ENCODE results near the gene RAD51B.

Gene RAD51B

GRCh38 chr14:68522510-68523325, 703.1 kb downstream of the RAD51B start:
- DNase-seq: no peak

DNA sequence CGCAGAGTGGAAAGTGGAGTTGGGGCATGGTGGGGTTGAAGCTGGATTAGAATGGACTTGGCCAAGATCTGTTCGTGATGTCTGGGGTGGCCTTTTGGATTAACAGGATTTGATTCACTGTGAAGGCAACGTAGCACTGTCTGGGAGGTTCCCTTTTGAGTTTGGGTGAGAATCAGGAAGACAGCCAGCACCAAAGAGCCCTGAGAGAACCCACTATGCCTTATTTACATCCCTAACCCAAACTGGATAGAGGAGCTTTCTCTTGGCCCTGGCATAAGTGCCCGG, 703.7 kb downstream of the RAD51B start:
- no peak for DNase-seq

DNA sequence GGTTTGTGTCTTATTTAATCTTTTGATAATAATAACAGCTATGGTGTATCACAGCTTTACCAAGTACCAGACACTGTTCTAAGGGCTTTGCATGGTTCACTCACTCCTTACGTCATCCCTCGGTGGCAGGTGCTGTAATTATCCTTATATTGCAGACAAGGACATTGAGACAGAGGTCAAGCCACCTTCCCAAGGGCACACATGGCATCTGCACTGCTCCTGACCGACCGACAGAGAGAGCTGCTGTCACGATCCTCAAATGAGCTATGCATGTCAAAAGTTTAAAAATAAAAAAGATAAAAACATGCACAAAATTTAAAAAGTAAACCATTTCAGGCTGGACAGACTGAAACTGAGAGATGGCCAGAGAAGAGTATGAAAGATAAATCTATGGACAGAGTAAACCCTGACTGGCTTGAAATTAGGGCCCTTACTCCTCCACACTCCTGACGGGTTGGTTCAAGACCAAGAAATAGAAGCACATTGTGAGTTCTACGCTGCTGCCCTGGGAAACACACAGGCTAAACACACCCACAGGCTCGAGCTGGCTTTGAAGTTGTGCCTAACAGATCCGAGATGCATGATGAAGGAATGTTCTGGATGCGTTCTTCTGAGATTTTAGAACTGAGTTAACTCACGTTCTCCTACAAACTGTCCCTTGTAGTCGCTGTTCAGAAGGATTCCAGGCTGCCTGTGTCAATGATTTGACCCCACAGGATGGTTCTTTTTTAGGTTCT, 704.6 kb downstream of the RAD51B start:
- DNase-seq: no peak

GRCh38 chr14:68525516-68525915, 705.9 kb downstream of the RAD51B start:
- DNase-seq: no peak

DNA sequence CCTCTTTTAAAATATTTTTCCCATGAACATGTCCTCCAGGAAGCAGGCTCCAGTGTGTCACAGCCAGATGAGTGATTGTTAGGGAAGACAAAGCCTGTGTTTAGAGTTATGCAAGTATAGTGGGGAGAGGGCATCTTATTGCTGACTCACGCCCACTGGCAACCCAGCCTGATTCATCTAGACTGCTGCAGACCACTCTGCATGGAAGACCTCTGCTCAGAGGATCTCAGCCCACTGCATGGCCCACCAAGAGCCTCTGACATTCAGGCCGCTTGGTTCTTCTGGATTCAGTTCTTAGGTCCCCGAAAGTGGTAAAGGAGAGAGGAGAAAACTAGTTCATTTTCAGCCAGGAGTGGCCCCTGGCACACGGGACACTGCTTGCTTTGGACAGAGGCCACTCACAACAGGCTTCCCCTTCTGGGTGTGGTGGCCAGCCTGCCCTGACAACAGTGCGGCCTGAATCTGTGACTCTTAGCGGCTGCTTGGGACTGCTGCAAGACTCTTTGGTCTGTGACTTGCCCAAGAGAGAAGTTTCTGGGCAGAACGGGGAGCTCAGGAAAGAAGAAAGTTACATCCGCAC, 707.0 kb downstream of the RAD51B start:
- no peak for DNase-seq

GRCh38 chr14:68527329-68527851, 707.8 kb downstream of the RAD51B start:
- DNase-seq: no peak

GRCh38 chr14:68528040-68528687, 708.6 kb downstream of the RAD51B start:
- no peak for DNase-seq

- DNase-seq: no peak
Observed at GRCh38 chr14:68530443-68530842, 710.9 kb downstream of the RAD51B start.

DNA sequence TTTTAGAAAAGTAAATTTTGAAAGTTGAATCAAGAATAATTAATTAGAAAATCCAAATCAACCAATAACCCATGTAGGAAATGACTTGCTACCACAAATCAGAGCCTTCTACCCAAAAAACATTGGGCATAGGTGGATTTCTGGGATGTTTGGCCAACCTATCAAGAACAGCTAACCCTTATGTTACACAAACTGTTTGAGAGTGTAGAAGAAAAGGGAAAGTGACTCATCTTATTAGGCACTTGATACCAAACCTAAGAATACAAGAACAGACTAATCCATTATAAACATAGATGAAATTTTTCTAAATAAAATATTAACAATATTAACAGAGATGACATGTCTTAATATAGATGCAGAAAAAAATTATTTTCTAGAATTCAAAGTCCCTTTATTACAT, 712.9 kb downstream of the RAD51B start:
- no peak for DNase-seq

- no peak for DNase-seq
Observed at GRCh38 chr14:68534276-68534675, 714.7 kb downstream of the RAD51B start.

GRCh38 chr14:68535404-68536017, 715.9 kb downstream of the RAD51B start:
- DNase-seq: no peak

GRCh38 chr14:68536018-68536410, 716.4 kb downstream of the RAD51B start:
- DNase-seq: no peak

DNA sequence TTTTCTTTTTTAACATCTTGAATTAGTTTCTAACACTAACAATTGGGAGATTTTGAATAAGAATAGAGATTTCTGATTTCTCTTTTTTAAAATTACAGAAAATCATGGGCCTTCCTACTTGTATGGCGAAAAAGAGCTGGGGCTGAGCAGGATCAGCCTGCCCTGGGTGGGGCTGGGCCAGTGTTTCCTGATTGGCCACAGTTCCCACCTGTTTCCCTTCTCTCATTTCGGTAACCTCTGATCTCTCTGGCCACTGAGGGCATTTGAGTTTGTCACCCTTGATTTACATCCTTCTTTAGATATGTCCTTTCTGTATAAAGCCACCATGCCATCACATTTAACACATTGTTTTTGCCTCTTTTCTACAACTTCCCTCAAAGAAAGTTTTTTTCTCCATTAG, 719.1 kb downstream of the RAD51B start:
- no peak for DNase-seq

DNA sequence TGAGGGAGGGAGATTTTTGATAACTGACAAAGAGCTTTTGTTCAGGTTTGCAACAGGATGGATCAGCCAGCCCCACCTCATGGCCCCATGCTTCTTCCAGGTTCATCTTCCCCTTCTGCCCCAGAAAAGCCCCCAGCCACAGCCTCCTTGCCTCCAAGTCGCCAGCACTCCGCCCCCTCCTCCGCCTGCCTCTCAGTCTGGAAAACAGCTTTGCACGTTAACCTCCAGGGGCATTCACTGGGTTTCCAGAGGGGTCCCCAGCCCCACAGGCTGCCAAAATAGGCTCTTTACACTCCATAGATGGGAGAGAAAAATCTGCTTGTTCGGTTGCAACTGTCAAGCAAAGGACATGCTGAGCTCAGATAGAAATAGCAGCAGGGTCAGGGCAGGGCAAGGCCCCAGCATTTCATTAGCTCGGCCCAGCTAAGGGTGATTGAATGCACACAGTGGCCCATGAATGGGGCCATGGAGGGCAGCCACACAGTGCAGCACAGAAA, 719.7 kb downstream of the RAD51B start:
- DNase-seq: peak; percentile 35

DNA sequence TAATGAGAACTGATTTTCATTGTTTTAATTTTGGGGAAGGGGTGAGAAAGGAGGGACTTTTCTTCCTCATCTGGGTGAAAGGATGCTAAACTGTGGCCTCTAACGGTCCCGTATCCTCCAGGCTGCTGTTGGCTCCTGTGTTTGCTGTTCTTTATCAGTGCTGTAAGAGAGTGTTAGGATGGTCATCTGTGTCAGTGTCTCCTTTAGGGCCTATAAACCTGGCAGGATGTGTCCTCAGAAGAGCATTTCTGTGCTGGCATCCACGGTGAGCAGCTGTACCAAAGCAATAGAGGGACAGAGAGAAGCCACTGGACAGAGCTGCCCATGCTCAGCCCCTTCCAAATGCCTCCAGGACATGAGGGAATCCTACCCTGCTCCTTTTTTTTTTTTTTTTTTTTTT, 720.2 kb downstream of the RAD51B start:
- no peak for DNase-seq

DNA sequence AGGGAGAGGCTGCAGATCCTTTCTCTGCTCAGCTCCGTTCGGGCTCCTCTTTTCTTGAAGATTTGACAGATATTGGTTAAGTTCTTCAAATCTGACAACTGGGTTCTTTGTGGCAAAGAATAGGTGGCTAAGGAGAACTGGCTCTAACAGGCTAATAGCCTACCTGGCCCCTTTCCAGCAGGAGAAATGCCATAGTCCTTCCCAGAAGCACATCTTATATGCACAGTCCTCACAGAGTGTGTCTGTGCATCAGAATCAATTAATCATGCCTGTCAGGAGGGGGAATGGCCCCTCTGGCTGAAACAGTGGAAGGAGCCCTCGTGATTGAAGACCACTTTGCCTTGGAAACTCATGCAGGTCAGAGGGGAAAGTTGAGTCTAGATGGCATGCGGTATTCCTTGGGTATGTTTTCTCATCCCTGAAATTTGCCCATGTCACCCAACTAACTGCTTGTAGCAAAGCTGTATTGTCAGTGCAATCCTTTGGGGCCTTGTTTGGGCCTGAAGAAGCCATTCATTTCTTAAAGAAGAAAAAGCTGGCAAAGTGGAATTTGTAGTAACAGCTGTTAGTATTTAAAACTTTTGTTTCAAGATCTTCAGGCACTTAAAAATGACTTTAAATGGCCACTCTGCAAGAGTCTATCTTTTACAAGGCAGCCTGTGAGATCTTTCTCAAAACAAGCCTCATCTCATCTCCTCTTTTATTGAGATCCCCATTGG, 721.8 kb downstream of the RAD51B start:
- DNase-seq: no peak

- DNase-seq: no peak
Observed at GRCh38 chr14:68542346-68542745, 722.8 kb downstream of the RAD51B start.

DNA sequence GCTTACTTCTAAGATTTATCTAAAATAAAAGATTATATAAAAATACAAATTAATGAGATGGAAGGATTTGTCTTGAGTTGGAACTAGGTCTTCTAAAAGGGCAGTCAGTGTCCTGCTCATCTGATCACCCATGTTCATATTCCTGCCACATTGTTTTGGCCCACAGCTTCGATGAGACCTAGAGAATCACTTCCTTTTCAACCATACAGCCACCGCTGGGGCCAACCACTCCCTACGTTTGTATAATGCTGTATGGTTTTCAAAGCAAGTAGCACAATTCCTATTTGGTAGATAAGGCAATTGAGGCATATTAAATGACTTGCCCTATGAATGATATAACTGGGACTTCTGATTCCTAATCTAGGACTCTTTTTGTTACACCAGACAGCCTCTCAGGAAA, 723.9 kb downstream of the RAD51B start:
- DNase-seq: no peak

GRCh38 chr14:68544081-68544892, 724.7 kb downstream of the RAD51B start:
- DNase-seq: no peak

GRCh38 chr14:68546839-68547238, 727.3 kb downstream of the RAD51B start:
- DNase-seq: no peak

All from midbrain (tissue), 1 donor.